ENCODE measurements around the gene RASAL2.

- no peak for TF ChIP-seq CTCF (IDR thresholded peaks at IDR 0.05; ENCODE audit: insufficient read depth, low read length, poor library complexity, severe bottlenecking)
- no peak for TF ChIP-seq EZH2phosphoT487 (conservative IDR thresholded peaks at IDR 0.05; ENCODE audit: low read length)
Observed at GRCh38 chr1:178500091-178500770, 406.3 kb downstream of the RASAL2 start.
